HepG2 (cell line): Measurements from ENCODE around the gene KRT73. TPM values are rescaled to one million over a fixed set of nuclear protein-coding genes. Genes with fewer than 3 reads are reported as not detected.

Experiments used
- ATAC-seq: fragments of 200-7000 bp; cut with Tn5 transposase; 3 replicates; pipeline ENCODE4 v1.9.1; 2020; ENCODE audit warnings: mild to moderate bottlenecking, moderate library complexity
- BruUV-seq: library from RNA; stranded (reverse); fragments of 400-500 nt; replicated peaks from 2 replicates; lab custom pipeline; 2021; lab: Mats Ljungman, UMichigan
- CTCF ChIA-PET: fragments of 300-600 bp; formaldehyde crosslinking; extraction: SDS; loops from one replicate; lab custom pipeline; 2021; ENCODE audit warnings: low total read pairs, inconsistent platforms, low intra/inter-chr PET ratio; lab: Yijun Ruan, JAX
- POLR2A ChIA-PET: fragments of 350-600 bp; sonication (Branson Sonifier 250); formaldehyde crosslinking; loops from one replicate; lab custom pipeline; 2020; ENCODE audit warnings: antibody characterized with exemption, inconsistent platforms; lab: Yijun Ruan, JAX
- DNase-seq: peaks from one replicate; pipeline ENCODE4 v3.0.0-alpha.2; 2015; ENCODE audit warnings: low spot score
- FAIRE-seq: peaks from 3 replicates; lab custom pipeline; 2011; peaks lifted over from hg19 to GRCh38; lab: Jason Lieb, UNC
- H2AFZ ChIP-seq: one replicate; pipeline ENCODE4 v1.6.1; 2011; ENCODE audit warnings: low read length, inconsistent platforms
- H3K27ac ChIP-seq: fragments of 300-600 bp; 3 replicates; pipeline ENCODE4 v1.8.0; 2011; ENCODE audit warnings: mixed run types, mild to moderate bottlenecking, mixed read lengths, low read length, inconsistent platforms; ENCODE audit not compliant: insufficient read depth; ENCODE audit errors: extremely low read length
- H3K27me3 ChIP-seq, 2 experiments: fragments of 200-600 bp in 1 of 2; 2 replicates in 1 of 2; 3 replicates in 1 of 2; pipeline versions ENCODE4 v1.6.0 to v1.8.0; 2011; ENCODE audit warnings: low read length in 2 of 2, mild to moderate bottlenecking in 2 of 2, moderate library complexity in 2 of 2, inconsistent platforms in 1 of 2; ENCODE audit not compliant: insufficient read depth in 2 of 2, control insufficient read depth in 1 of 2
- H3K36me3 ChIP-seq, 2 experiments: fragments of 200-600 bp in 1 of 2; replicated peaks in 1 of 2; 2 replicates in 1 of 2; 3 replicates in 1 of 2; pipeline versions ENCODE4 v1.5.1 to v1.8.0; 2011; ENCODE audit warnings: low read length in 2 of 2, inconsistent platforms in 1 of 2; ENCODE audit not compliant: insufficient read depth in 2 of 2, control insufficient read depth in 1 of 2
- H3K4me1 ChIP-seq: 2 replicates; pipeline ENCODE4 v1.5.1; 2012; ENCODE audit warnings: low read length, inconsistent platforms; ENCODE audit not compliant: insufficient read depth
- H3K4me2 ChIP-seq: 2 replicates; pipeline ENCODE4 v1.6.0; 2011; ENCODE audit warnings: low read depth, low read length, inconsistent platforms
- H3K4me3 ChIP-seq, 3 experiments: fragments of 200-600 bp in 1 of 3; sonication (generic), shearing (Covaris generic) in 1 of 3; replicated peaks in 1 of 3; 2 replicates each; pipeline ENCODE4 v1.5.1; 2011 to 2016; ENCODE audit warnings: low read length in 3 of 3, inconsistent platforms in 2 of 3, low read depth in 2 of 3, mild to moderate bottlenecking in 2 of 3, control low read depth in 1 of 3, mixed read lengths in 1 of 3; ENCODE audit not compliant: insufficient read depth in 1 of 3
- H3K79me2 ChIP-seq: one replicate; pipeline ENCODE4 v1.6.1; 2011; ENCODE audit warnings: low read length, inconsistent platforms; ENCODE audit not compliant: insufficient read depth
- H3K9ac ChIP-seq: 2 replicates; pipeline ENCODE4 v1.6.0; 2011; ENCODE audit warnings: mild to moderate bottlenecking, low read depth, low read length, inconsistent platforms; ENCODE audit not compliant: insufficient read depth
- H3K9me3 ChIP-seq: 2 replicates; pipeline ENCODE4 v1.5.1; 2012; ENCODE audit warnings: mild to moderate bottlenecking, low read length
- H4K20me1 ChIP-seq: 2 replicates; pipeline ENCODE4 v1.6.0; 2011; ENCODE audit warnings: inconsistent platforms, mild to moderate bottlenecking, low read length, moderate library complexity; ENCODE audit not compliant: insufficient read depth
- AKAP8 ChIP-seq: sonication (generic); formaldehyde crosslinking; IDR thresholded peaks from 2 replicates; pipeline ENCODE4 v1.5.1; 2020; ENCODE audit warnings: mild to moderate bottlenecking, missing genetic modification reagents
- MYPOP ChIP-seq: sonication (generic); formaldehyde crosslinking; IDR thresholded peaks from 2 replicates; pipeline ENCODE4 v1.8.1; 2023; ENCODE audit warnings: mild to moderate bottlenecking, moderate library complexity, missing genetic modification reagents
- PITX1 ChIP-seq: sonication (generic); formaldehyde crosslinking; IDR thresholded peaks from 2 replicates; pipeline ENCODE4 v1.5.1; 2020; ENCODE audit warnings: mild to moderate bottlenecking, missing genetic modification reagents
- POLR2A ChIP-seq, 2 experiments: IDR thresholded peaks; 2 replicates each; pipeline ENCODE4 v1.6.1; 2011; ENCODE audit warnings: low read depth in 2 of 2, low read length in 2 of 2, mild to moderate bottlenecking in 1 of 2, moderate library complexity in 1 of 2; ENCODE audit not compliant: insufficient read depth in 1 of 2
- RAD51 ChIP-seq: fragments of 450-650 bp; IDR thresholded peaks from 2 replicates; pipeline ENCODE4 v1.6.1; 2016; ENCODE audit warnings: borderline replicate concordance
- SETDB1 ChIP-seq: sonication (generic); formaldehyde crosslinking; IDR thresholded peaks from 2 replicates; pipeline ENCODE4 v1.5.1; 2020; ENCODE audit warnings: missing genetic modification reagents, mild to moderate bottlenecking, borderline replicate concordance
- ZFP91 ChIP-seq: sonication (generic); formaldehyde crosslinking; IDR thresholded peaks from 2 replicates; pipeline ENCODE4 v1.9.0; 2022; ENCODE audit warnings: missing genetic modification reagents, mild to moderate bottlenecking, borderline replicate concordance
- ZNF121 ChIP-seq: sonication (generic); formaldehyde crosslinking; IDR thresholded peaks from 2 replicates; pipeline ENCODE4 v1.5.0; 2020; ENCODE audit warnings: mild to moderate bottlenecking, missing genetic modification reagents
- ZNF18 ChIP-seq: sonication (generic); formaldehyde crosslinking; IDR thresholded peaks from 2 replicates; pipeline ENCODE4 v1.8.0; 2022; ENCODE audit warnings: mild to moderate bottlenecking, missing genetic modification reagents; ENCODE audit not compliant: insufficient replicate concordance
- ZNF770 ChIP-seq: sonication (generic); formaldehyde crosslinking; IDR thresholded peaks from 2 replicates; pipeline ENCODE4 v1.5.0; 2020; ENCODE audit warnings: mild to moderate bottlenecking, missing genetic modification reagents
- WGBS: methylation state at CpG from one replicate; pipeline ENCODE4 v1.1.6; 2017; ENCODE audit warnings: low lambda C conversion rate; 5-methylcytosine and 5-hydroxymethylcytosine counted together
- in situ Hi-C: cut with HindIII; loops from 2 replicates; pipeline ENCODE4 v1.10.0; 2017; ENCODE audit warnings: low pct_unique_long_range_greater_than_20kb; ENCODE audit not compliant: extremely low pct_ligation_motif_present
- intact Hi-C: fragments of 100-400 bp; cut with micrococcal nuclease; formaldehyde crosslinking; loops from one replicate; pipeline ENCODE4 v1.10.0; 2022; ENCODE audit not compliant: unreplicated experiment
- polyA plus RNA-seq, 8 experiments: library from polyadenylated mRNA; depleted of rRNA in 3 of 8; stranded (reverse) in 7 of 8; unstranded in 1 of 8; fragments of >200 nt; fragmentation: Illumina TruSeq in 4 of 8; extraction: Trizol in 4 of 8; gene quantifications; 2 replicates each; pipeline versions ENCODE4 v1.2.1 to v1.2.3, GENCODE V29; 2011 to 2016; ENCODE audit warnings: low read depth in 4 of 8, missing spikeins in 1 of 8, mixed read lengths in 1 of 8; ENCODE audit not compliant: insufficient read depth in 1 of 8
- total RNA-seq, 5 experiments: library from RNA; depleted of rRNA; stranded (reverse); fragments of >200 nt; fragmentation: Illumina TruSeq; extraction: Trizol; gene quantifications; 2 replicates each; pipeline ENCODE4 v1.2.3, GENCODE V29; 2016; ENCODE audit warnings: low read depth in 1 of 5

KRT73 gene
- total and polyA plus RNA-seq, 2 of the 13 experiments (the other 11 are each of a cell fraction or from before 2014, with no cell fraction given) = not detected

- FAIRE-seq = no peak
- 15% methylated on average over 5 of the region's 6 CpGs for WGBS
- no peaks in the 10 kb centered on the region for H3K36me3 ChIP-seq
- BruUV-seq = no TSS peak
- no peak overlapping the region for H3K4me3 ChIP-seq
- in situ Hi-C loops (no loop called here), intact Hi-C loops (no loop called here)
- H3K27me3 ChIP-seq = peaks cover 4 to 54% of the 10 kb centered on the region in 2 experiments; a peak in 3 of 5 replicates
- no peaks in the 10 kb centered on the region for H3K4me1 ChIP-seq
- no peaks in the 10 kb centered on the region for H3K79me2 ChIP-seq
- CTCF ChIA-PET = no interaction called here
- no peak for TF ChIP-seq ZFP91
- TF ChIP-seq RAD51 = no peak
- TF ChIP-seq AKAP8 (CRISPR knock-in tag) = no peak
- TF ChIP-seq SETDB1 (CRISPR knock-in tag) = no peak
- TF ChIP-seq PITX1 (CRISPR knock-in tag) = no peak
- no peak for TF ChIP-seq ZNF18
- TF ChIP-seq ZNF121 = no peak
- TF ChIP-seq MYPOP (CRISPR knock-in tag) = no peak
- TF ChIP-seq ZNF770 (CRISPR knock-in tag) = no peak
- TF ChIP-seq POLR2A (IDR thresholded peaks at IDR 0.05; ENCODE audit: insufficient read depth in 1 of 2, low read depth in 2 of 2, low read length in 2 of 2) = no peak
- H3K9me3 ChIP-seq = no peaks in the 10 kb centered on the region
- POLR2A ChIA-PET = no interaction called here
- no peak for ATAC-seq
- no peak overlapping the region for H3K4me2 ChIP-seq
- DNase-seq = no peak
- H3K27ac ChIP-seq = no peak overlapping the region
- H3K9ac ChIP-seq = no peak overlapping the region
- H2AFZ ChIP-seq = no peak overlapping the region
- H4K20me1 ChIP-seq = no peaks in the 10 kb centered on the region
Observed at GRCh38 chr12:52615208-52615868, 3.0 kb downstream of the KRT73 start.
